NCI-H510A treated with DMSO at 0.1 percent for 48 hours (cell line): ENCODE results near the gene FGFBP2.

Experiments
- DNase-seq: peaks from one replicate; lab custom pipeline; 2025; lab: John Stamatoyannopoulos, UW

Gene FGFBP2

GRCh38 chr4:15963001-15963451 is at the start of gene FGFBP2:
Gene FGFBP2 (minus strand): TSS chr4:15963175. CDS start chr4:15963129, 46 bp downstream.
- no peak for DNase-seq

GRCh38 chr4:16011173-16011572 is 48.2 kb upstream of the FGFBP2 start:
- DNase-seq = no peak

GRCh38 chr4:16009153-16009552 is 46.2 kb upstream of the FGFBP2 start:
- DNase-seq = no peak

GRCh38 chr4:16007471-16008095 is 44.6 kb upstream of the FGFBP2 start:
- no peak for DNase-seq

GRCh38 chr4:16006771-16007446 is 43.9 kb upstream of the FGFBP2 start:
- DNase-seq = no peak

GRCh38 chr4:16005676-16006075 is 42.7 kb upstream of the FGFBP2 start:
- no peak for DNase-seq

- peak; percentile 6 for DNase-seq
These were observed 38.5 kb upstream of the FGFBP2 start for GRCh38 chr4:16001484-16001858.

- DNase-seq = no peak
These were observed 37.9 kb upstream of the FGFBP2 start for GRCh38 chr4:16000708-16001483.

GRCh38 chr4:15996773-15997172 is 33.8 kb upstream of the FGFBP2 start:
- no peak for DNase-seq

- no peak for DNase-seq
These were observed 32.9 kb upstream of the FGFBP2 start for GRCh38 chr4:15995826-15996225.

- no peak for DNase-seq
These were observed 29.2 kb upstream of the FGFBP2 start for GRCh38 chr4:15992167-15992485.

- DNase-seq = no peak
These were observed 27.8 kb upstream of the FGFBP2 start for GRCh38 chr4:15990570-15991285.

- DNase-seq = no peak
These were observed 26.4 kb upstream of the FGFBP2 start for GRCh38 chr4:15989424-15989823.

- no peak for DNase-seq
These were observed 25.2 kb upstream of the FGFBP2 start for GRCh38 chr4:15988222-15988621.

GRCh38 chr4:15986907-15987306 is 23.9 kb upstream of the FGFBP2 start:
- DNase-seq = no peak

- no peak for DNase-seq
These were observed 20.6 kb upstream of the FGFBP2 start for GRCh38 chr4:15983610-15984009.

- DNase-seq = no peak
These were observed 20.0 kb upstream of the FGFBP2 start for GRCh38 chr4:15982842-15983524.

- DNase-seq = no peak
These were observed 13.8 kb upstream of the FGFBP2 start for GRCh38 chr4:15976456-15977447.

- DNase-seq = no peak
These were observed 8.3 kb upstream of the FGFBP2 start for GRCh38 chr4:15971068-15971801.
